Liver (tissue), 9 donors: ENCODE measurements around the gene DLX5. TPM values are rescaled to one million over a fixed set of nuclear protein-coding genes. Genes with fewer than 3 reads are reported as not detected.

ENCODE experiments used
- DNase-seq: peaks from one replicate; pipeline ENCODE4 v3.0.0-alpha.2; 2017; ENCODE audit warnings: low spot score
- H3K27ac ChIP-seq, 2 donors: one replicate each; pipeline ENCODE4 v1.7.0; 2013; ENCODE audit warnings: inconsistent platforms in 2 of 2, low read length in 2 of 2, control low read depth in 1 of 2, low read depth in 1 of 2, mild to moderate bottlenecking in 1 of 2
- H3K27me3 ChIP-seq, 4 donors: one replicate each; pipeline versions ENCODE4 v1.6.1 to v1.7.0; 2013; ENCODE audit warnings: low read length in 3 of 4, inconsistent platforms in 1 of 4, mild to moderate bottlenecking in 1 of 4, moderate library complexity in 1 of 4; ENCODE audit not compliant: control insufficient read depth in 4 of 4, insufficient read depth in 4 of 4
- H3K36me3 ChIP-seq, 4 donors: one replicate each; pipeline versions ENCODE4 v1.6.1 to v1.7.0; 2013; ENCODE audit warnings: low read length in 3 of 4, mild to moderate bottlenecking in 3 of 4, low read depth in 1 of 4, moderate library complexity in 1 of 4; ENCODE audit not compliant: control insufficient read depth in 4 of 4, insufficient read depth in 3 of 4
- H3K4me1 ChIP-seq, 4 donors: one replicate each; pipeline versions ENCODE4 v1.6.1 to v1.7.0; 2013; ENCODE audit warnings: low read length in 3 of 4, mild to moderate bottlenecking in 3 of 4, moderate library complexity in 1 of 4; ENCODE audit not compliant: control insufficient read depth in 4 of 4, insufficient read depth in 4 of 4
- H3K4me3 ChIP-seq, 3 donors: one replicate each; pipeline versions ENCODE4 v1.6.1 to v1.7.0; 2013; ENCODE audit warnings: low read length in 3 of 3, control low read depth in 1 of 3, low read depth in 1 of 3, mild to moderate bottlenecking in 1 of 3
- H3K9ac ChIP-seq, 2 donors: one replicate each; pipeline ENCODE4 v1.7.0; 2013; ENCODE audit warnings: low read length in 2 of 2, mild to moderate bottlenecking in 2 of 2, moderate library complexity in 2 of 2, control low read depth in 1 of 2, low read depth in 1 of 2
- H3K9me3 ChIP-seq, 4 donors: one replicate each; pipeline versions ENCODE4 v1.6.1 to v1.7.0; 2013; ENCODE audit warnings: low read length in 3 of 4; ENCODE audit not compliant: control insufficient read depth in 4 of 4
- EGR1 ChIP-seq, 2 donors: IDR thresholded peaks; 2 replicates each; pipeline ENCODE4 v1.6.1; 2016 to 2018; ENCODE audit warnings: antibody characterized with exemption in 2 of 2, low read depth in 2 of 2
- FOXA1 ChIP-seq: IDR thresholded peaks from 2 replicates; pipeline ENCODE4 v1.6.1; 2016; ENCODE audit warnings: antibody characterized with exemption
- FOXA2 ChIP-seq: IDR thresholded peaks from 2 replicates; pipeline ENCODE4 v1.6.1; 2016; ENCODE audit warnings: antibody characterized with exemption
- GABPA ChIP-seq, 2 donors: IDR thresholded peaks in 1 of 2; conservative IDR thresholded peaks in 1 of 2; 2 replicates each; pipeline ENCODE4 v1.6.1; 2016; ENCODE audit warnings: antibody characterized with exemption in 2 of 2, mild to moderate bottlenecking in 1 of 2, moderate library complexity in 1 of 2
- HNF4A ChIP-seq, 2 donors: conservative IDR thresholded peaks; 2 replicates each; pipeline ENCODE4 v1.6.1; 2016; ENCODE audit warnings: antibody characterized with exemption in 2 of 2, mild to moderate bottlenecking in 2 of 2
- HNF4G ChIP-seq: IDR thresholded peaks from 2 replicates; pipeline ENCODE4 v1.6.1; 2016; ENCODE audit warnings: antibody characterized with exemption
- JUND ChIP-seq, 2 donors: IDR thresholded peaks; 2 replicates each; pipeline ENCODE4 v1.6.1; 2016; ENCODE audit warnings: antibody characterized with exemption in 2 of 2
- NR2F2 ChIP-seq: IDR thresholded peaks from 2 replicates; pipeline ENCODE4 v1.6.1; 2016; ENCODE audit warnings: antibody characterized with exemption
- RAD21 ChIP-seq, 2 donors: IDR thresholded peaks; 2 replicates each; pipeline ENCODE4 v1.6.1; 2016; ENCODE audit warnings: antibody characterized with exemption in 2 of 2, mild to moderate bottlenecking in 2 of 2
- RXRA ChIP-seq, 2 donors: IDR thresholded peaks; 2 replicates each; pipeline ENCODE4 v1.6.1; 2017 to 2018; ENCODE audit warnings: antibody characterized with exemption in 2 of 2, mild to moderate bottlenecking in 1 of 2
- SP1 ChIP-seq: IDR thresholded peaks from 2 replicates; pipeline ENCODE4 v1.6.1; 2018; ENCODE audit warnings: antibody characterized with exemption, mild to moderate bottlenecking
- TAF1 ChIP-seq: conservative IDR thresholded peaks from 2 replicates; pipeline ENCODE4 v1.6.1; 2016; ENCODE audit warnings: antibody characterized with exemption, mild to moderate bottlenecking
- YY1 ChIP-seq: IDR thresholded peaks from 2 replicates; pipeline ENCODE4 v1.6.1; 2016; ENCODE audit warnings: antibody characterized with exemption, mild to moderate bottlenecking
- WGBS: extraction: QIAGEN DNeasy Blood & Tissue Kit; methylation state at CpG from one replicate; pipeline ENCODE4 v1.1.7; 2013; 5-methylcytosine and 5-hydroxymethylcytosine counted together
- polyA plus RNA-seq, 2 donors: library from polyadenylated mRNA; stranded (reverse) in 1 of 2; unstranded in 1 of 2; fragments of 200-250 nt in 1 of 2; fragments of >200 nt in 1 of 2; fragmentation: Nextera tagmentation in 1 of 2; extraction: Ambion mirVana in 1 of 2; gene quantifications; one replicate each; pipeline versions ENCODE4 v1.2.1 to v1.2.3, GENCODE V29; 2013 to 2015
- total RNA-seq, 2 donors: library from RNA; depleted of rRNA; stranded (reverse); fragments of >200 nt; gene quantifications; one replicate each; pipeline ENCODE4 v1.2.3, GENCODE V29; 2014
- TF ChIP-seq, protein P1 (sequence below): IDR thresholded peaks from 2 replicates; pipeline ENCODE4 v1.6.1; 2016; ENCODE audit warnings: antibody characterized with exemption
- TF ChIP-seq, protein P2 (sequence below): IDR thresholded peaks from 2 replicates; pipeline ENCODE4 v1.6.1; 2016; ENCODE audit warnings: antibody characterized with exemption, mild to moderate bottlenecking
- TF ChIP-seq, protein P3 (sequence below): fragments of 150-350 bp; IDR thresholded peaks from 2 replicates; pipeline ENCODE4 v1.5.1; 2017; ENCODE audit warnings: improper control_type of control experiment, low read depth, low read length; ENCODE audit not compliant: missing input control
- TF ChIP-seq, protein P4 (sequence below): IDR thresholded peaks from 2 replicates; pipeline ENCODE4 v1.6.1; 2016; ENCODE audit warnings: antibody characterized with exemption
- TF ChIP-seq, protein P5 (sequence below): IDR thresholded peaks from 2 replicates; pipeline ENCODE4 v1.6.1; 2016; ENCODE audit warnings: antibody characterized with exemption
- donor health status: healthy.
- donor health status: healthy.
- donor health status: healthy.
- donor health status: healthy.
- donor health status: healthy.

Gene DLX5
- total and polyA plus RNA-seq, 4 donors, result not detected

DNA sequence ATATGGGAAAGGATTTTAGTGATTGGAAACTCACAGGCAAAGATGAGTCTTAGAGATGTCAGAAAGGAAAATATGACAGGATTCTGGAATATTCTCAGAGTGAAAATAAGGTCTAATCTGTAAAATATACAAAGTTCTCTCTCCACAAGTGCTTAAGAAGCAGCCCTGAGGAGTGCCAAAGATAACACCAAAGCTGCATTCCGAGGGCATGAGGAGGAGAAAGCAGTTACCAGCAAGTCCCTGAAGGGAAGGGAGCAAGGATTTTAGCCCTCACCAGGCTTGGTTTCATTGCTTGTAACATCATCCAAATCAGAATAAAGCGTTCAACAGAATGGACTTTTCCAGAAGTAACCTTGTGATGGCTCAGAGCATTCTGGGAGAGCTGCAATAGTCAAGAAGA is 50.6 kb downstream of the DLX5 start:
- Histone ChIP-seq H3K9me3 (no peaks in the 10 kb centered on the region), H3K4me3 (no peak overlapping the region), H3K9ac (no peak overlapping the region), H3K27me3 (no peaks in the 10 kb centered on the region), H3K4me1 (no peaks in the 10 kb centered on the region), H3K36me3 (no peaks in the 10 kb centered on the region), H3K27ac (no peak overlapping the region)
- TF ChIP-seq YY1 (no peak), NR2F2 (no peak), HNF4G (no peak), JUND (IDR thresholded peaks at IDR 0.05) (no peak), SP1 (no peak), FOXA1 (no peak), EGR1 (IDR thresholded peaks at IDR 0.05; ENCODE audit: low read depth in 2 of 2) (no peak), HNF4A (conservative IDR thresholded peaks at IDR 0.05) (no peak), TAF1 (no peak), RAD21 (IDR thresholded peaks at IDR 0.05) (no peak), GABPA (IDR thresholded peaks at IDR 0.05 in 1 of 2, conservative IDR thresholded peaks at IDR 0.05 in 1 of 2) (no peak), FOXA2 (no peak), RXRA (IDR thresholded peaks at IDR 0.05) (no peak)
- TF ChIP-seq, protein P1, sequence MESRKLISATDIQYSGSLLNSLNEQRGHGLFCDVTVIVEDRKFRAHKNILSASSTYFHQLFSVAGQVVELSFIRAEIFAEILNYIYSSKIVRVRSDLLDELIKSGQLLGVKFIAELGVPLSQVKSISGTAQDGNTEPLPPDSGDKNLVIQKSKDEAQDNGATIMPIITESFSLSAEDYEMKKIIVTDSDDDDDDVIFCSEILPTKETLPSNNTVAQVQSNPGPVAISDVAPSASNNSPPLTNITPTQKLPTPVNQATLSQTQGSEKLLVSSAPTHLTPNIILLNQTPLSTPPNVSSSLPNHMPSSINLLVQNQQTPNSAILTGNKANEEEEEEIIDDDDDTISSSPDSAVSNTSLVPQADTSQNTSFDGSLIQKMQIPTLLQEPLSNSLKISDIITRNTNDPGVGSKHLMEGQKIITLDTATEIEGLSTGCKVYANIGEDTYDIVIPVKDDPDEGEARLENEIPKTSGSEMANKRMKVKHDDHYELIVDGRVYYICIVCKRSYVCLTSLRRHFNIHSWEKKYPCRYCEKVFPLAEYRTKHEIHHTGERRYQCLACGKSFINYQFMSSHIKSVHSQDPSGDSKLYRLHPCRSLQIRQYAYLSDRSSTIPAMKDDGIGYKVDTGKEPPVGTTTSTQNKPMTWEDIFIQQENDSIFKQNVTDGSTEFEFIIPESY, result no peak
- TF ChIP-seq, protein P2, sequence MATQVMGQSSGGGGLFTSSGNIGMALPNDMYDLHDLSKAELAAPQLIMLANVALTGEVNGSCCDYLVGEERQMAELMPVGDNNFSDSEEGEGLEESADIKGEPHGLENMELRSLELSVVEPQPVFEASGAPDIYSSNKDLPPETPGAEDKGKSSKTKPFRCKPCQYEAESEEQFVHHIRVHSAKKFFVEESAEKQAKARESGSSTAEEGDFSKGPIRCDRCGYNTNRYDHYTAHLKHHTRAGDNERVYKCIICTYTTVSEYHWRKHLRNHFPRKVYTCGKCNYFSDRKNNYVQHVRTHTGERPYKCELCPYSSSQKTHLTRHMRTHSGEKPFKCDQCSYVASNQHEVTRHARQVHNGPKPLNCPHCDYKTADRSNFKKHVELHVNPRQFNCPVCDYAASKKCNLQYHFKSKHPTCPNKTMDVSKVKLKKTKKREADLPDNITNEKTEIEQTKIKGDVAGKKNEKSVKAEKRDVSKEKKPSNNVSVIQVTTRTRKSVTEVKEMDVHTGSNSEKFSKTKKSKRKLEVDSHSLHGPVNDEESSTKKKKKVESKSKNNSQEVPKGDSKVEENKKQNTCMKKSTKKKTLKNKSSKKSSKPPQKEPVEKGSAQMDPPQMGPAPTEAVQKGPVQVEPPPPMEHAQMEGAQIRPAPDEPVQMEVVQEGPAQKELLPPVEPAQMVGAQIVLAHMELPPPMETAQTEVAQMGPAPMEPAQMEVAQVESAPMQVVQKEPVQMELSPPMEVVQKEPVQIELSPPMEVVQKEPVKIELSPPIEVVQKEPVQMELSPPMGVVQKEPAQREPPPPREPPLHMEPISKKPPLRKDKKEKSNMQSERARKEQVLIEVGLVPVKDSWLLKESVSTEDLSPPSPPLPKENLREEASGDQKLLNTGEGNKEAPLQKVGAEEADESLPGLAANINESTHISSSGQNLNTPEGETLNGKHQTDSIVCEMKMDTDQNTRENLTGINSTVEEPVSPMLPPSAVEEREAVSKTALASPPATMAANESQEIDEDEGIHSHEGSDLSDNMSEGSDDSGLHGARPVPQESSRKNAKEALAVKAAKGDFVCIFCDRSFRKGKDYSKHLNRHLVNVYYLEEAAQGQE, result no peak
- TF ChIP-seq, protein P3, sequence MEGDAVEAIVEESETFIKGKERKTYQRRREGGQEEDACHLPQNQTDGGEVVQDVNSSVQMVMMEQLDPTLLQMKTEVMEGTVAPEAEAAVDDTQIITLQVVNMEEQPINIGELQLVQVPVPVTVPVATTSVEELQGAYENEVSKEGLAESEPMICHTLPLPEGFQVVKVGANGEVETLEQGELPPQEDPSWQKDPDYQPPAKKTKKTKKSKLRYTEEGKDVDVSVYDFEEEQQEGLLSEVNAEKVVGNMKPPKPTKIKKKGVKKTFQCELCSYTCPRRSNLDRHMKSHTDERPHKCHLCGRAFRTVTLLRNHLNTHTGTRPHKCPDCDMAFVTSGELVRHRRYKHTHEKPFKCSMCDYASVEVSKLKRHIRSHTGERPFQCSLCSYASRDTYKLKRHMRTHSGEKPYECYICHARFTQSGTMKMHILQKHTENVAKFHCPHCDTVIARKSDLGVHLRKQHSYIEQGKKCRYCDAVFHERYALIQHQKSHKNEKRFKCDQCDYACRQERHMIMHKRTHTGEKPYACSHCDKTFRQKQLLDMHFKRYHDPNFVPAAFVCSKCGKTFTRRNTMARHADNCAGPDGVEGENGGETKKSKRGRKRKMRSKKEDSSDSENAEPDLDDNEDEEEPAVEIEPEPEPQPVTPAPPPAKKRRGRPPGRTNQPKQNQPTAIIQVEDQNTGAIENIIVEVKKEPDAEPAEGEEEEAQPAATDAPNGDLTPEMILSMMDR, result no peak
- TF ChIP-seq, protein P4, sequence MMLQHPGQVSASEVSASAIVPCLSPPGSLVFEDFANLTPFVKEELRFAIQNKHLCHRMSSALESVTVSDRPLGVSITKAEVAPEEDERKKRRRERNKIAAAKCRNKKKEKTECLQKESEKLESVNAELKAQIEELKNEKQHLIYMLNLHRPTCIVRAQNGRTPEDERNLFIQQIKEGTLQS, result no peak
- TF ChIP-seq, protein P5, sequence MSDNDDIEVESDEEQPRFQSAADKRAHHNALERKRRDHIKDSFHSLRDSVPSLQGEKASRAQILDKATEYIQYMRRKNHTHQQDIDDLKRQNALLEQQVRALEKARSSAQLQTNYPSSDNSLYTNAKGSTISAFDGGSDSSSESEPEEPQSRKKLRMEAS, result no peak
- no peak for DNase-seq
- 68% methylated on average over 2 of the region's 2 CpGs for WGBS
